ENCODE measurements around the gene SMAD3.

DNA sequence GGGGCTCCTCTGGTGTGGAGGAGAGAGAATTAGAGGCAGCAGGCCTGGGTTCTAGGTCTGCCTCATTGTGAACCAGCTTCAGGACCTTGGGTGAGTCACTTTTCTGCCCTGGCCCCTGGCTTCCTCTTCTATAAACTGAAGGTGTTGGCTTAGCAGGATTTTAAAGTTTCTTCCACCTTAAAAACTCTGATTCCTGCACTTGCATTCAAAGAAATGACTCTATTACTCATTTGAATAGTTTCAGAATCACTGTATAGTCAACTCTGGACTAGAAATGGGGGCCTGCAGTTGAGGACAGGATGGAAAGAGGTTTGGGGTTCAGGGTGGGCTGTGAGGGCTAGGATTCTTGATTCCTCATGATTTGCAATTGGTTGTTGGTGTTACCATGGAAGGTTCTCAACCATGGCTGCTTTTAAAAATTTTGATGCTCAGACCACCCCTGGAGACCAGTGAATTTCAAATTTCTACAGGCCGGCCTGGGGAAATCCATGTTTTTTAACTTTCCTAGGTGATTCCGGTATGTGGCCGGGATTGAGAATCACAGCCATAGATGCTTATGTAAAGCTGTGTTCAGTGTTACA lies 19.9 kb downstream of the SMAD3 start:
- TF ChIP-seq, protein P1, sequence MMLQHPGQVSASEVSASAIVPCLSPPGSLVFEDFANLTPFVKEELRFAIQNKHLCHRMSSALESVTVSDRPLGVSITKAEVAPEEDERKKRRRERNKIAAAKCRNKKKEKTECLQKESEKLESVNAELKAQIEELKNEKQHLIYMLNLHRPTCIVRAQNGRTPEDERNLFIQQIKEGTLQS (IDR thresholded peaks at IDR 0.05) = no peak
- TF ChIP-seq, protein P2, sequence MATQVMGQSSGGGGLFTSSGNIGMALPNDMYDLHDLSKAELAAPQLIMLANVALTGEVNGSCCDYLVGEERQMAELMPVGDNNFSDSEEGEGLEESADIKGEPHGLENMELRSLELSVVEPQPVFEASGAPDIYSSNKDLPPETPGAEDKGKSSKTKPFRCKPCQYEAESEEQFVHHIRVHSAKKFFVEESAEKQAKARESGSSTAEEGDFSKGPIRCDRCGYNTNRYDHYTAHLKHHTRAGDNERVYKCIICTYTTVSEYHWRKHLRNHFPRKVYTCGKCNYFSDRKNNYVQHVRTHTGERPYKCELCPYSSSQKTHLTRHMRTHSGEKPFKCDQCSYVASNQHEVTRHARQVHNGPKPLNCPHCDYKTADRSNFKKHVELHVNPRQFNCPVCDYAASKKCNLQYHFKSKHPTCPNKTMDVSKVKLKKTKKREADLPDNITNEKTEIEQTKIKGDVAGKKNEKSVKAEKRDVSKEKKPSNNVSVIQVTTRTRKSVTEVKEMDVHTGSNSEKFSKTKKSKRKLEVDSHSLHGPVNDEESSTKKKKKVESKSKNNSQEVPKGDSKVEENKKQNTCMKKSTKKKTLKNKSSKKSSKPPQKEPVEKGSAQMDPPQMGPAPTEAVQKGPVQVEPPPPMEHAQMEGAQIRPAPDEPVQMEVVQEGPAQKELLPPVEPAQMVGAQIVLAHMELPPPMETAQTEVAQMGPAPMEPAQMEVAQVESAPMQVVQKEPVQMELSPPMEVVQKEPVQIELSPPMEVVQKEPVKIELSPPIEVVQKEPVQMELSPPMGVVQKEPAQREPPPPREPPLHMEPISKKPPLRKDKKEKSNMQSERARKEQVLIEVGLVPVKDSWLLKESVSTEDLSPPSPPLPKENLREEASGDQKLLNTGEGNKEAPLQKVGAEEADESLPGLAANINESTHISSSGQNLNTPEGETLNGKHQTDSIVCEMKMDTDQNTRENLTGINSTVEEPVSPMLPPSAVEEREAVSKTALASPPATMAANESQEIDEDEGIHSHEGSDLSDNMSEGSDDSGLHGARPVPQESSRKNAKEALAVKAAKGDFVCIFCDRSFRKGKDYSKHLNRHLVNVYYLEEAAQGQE (IDR thresholded peaks at IDR 0.05) = no peak
- TF ChIP-seq, protein P3, sequence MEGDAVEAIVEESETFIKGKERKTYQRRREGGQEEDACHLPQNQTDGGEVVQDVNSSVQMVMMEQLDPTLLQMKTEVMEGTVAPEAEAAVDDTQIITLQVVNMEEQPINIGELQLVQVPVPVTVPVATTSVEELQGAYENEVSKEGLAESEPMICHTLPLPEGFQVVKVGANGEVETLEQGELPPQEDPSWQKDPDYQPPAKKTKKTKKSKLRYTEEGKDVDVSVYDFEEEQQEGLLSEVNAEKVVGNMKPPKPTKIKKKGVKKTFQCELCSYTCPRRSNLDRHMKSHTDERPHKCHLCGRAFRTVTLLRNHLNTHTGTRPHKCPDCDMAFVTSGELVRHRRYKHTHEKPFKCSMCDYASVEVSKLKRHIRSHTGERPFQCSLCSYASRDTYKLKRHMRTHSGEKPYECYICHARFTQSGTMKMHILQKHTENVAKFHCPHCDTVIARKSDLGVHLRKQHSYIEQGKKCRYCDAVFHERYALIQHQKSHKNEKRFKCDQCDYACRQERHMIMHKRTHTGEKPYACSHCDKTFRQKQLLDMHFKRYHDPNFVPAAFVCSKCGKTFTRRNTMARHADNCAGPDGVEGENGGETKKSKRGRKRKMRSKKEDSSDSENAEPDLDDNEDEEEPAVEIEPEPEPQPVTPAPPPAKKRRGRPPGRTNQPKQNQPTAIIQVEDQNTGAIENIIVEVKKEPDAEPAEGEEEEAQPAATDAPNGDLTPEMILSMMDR (IDR thresholded peaks at IDR 0.05; ENCODE audit: low read depth, low read length, missing input control) = no peak
- TF ChIP-seq RXRA (IDR thresholded peaks at IDR 0.05) (no peak), JUND (IDR thresholded peaks at IDR 0.05) (no peak), EGR1 (IDR thresholded peaks at IDR 0.05; ENCODE audit: low read depth in 2 of 2) (no peak), TAF1 (conservative IDR thresholded peaks at IDR 0.05) (no peak), GABPA (IDR thresholded peaks at IDR 0.05 in 1 of 2, conservative IDR thresholded peaks at IDR 0.05 in 1 of 2) (no peak), YY1 (IDR thresholded peaks at IDR 0.05) (no peak), NR2F2 (IDR thresholded peaks at IDR 0.05) (no peak), RAD21 (IDR thresholded peaks at IDR 0.05) (no peak)
- TF ChIP-seq, protein P4, sequence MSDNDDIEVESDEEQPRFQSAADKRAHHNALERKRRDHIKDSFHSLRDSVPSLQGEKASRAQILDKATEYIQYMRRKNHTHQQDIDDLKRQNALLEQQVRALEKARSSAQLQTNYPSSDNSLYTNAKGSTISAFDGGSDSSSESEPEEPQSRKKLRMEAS (IDR thresholded peaks at IDR 0.05) = no peak
- TF ChIP-seq, protein P5, sequence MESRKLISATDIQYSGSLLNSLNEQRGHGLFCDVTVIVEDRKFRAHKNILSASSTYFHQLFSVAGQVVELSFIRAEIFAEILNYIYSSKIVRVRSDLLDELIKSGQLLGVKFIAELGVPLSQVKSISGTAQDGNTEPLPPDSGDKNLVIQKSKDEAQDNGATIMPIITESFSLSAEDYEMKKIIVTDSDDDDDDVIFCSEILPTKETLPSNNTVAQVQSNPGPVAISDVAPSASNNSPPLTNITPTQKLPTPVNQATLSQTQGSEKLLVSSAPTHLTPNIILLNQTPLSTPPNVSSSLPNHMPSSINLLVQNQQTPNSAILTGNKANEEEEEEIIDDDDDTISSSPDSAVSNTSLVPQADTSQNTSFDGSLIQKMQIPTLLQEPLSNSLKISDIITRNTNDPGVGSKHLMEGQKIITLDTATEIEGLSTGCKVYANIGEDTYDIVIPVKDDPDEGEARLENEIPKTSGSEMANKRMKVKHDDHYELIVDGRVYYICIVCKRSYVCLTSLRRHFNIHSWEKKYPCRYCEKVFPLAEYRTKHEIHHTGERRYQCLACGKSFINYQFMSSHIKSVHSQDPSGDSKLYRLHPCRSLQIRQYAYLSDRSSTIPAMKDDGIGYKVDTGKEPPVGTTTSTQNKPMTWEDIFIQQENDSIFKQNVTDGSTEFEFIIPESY (IDR thresholded peaks at IDR 0.05) = no peak

Measured in liver (tissue), 3 donors.